Measurements from ENCODE around the gene APRT.

Gene APRT

GRCh38 chr16:88818575-88818874, 6.8 kb upstream of the APRT start:
- TF ChIP-seq POLR2A (IDR thresholded peaks at IDR 0.05; ENCODE audit: low read depth, low read length) = no peak
- no peak for TF ChIP-seq POLR2AphosphoS5 (IDR thresholded peaks at IDR 0.05; ENCODE audit: low read depth, low read length)
- TF ChIP-seq TAF1 (IDR thresholded peaks at IDR 0.05; ENCODE audit: borderline replicate concordance, low read depth, low read length) = no peak
- DNase-seq (ENCODE audit: insufficient read length) (no peak), FAIRE-seq (no peak)

DNA sequence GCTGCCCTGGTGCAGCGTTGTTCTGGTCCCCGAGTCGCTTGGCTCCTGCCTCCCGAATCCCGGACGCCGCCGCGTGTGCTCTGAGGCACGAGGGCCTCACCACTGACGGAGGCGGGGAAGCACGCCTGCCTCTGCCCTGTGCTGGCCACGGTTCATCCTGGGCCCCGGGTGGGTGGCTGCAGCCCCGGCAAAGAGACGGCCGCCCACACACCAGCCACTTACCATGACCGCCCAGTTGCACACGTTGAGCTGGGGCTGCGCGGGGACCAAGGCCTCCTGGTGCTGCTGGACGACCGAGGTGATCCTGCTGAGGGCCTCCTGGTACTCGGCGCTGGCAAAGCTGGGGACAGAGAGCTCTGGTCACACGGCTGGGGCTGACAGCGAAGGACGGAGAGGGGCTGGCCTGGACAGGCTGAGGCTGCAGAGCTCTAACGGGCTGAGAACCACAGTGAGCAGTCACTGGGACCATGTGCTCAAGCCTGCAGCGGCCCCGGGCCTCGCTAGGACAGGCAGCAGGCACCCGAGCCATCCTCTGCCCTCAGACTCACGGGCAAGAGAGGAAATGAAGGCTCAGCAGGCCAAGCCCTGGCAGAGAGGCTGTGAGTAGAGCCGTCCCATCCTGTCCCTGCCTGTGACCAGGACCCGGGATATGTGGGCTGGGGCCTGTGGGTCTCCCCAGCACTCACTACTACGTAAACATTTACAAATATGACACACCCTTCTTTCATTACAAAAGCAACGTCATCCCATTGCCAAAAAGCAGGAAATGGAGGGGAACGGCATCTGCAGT, 6.3 kb upstream of the APRT start:
- TF ChIP-seq TAF1 (IDR thresholded peaks at IDR 0.05; ENCODE audit: borderline replicate concordance, low read depth, low read length) (no peak), POLR2A (IDR thresholded peaks at IDR 0.05; ENCODE audit: low read depth, low read length) (no peak), POLR2AphosphoS5 (IDR thresholded peaks at IDR 0.05; ENCODE audit: low read depth, low read length) (no peak)
- FAIRE-seq (no peak), DNase-seq (ENCODE audit: insufficient read length) (no peak)

DNA sequence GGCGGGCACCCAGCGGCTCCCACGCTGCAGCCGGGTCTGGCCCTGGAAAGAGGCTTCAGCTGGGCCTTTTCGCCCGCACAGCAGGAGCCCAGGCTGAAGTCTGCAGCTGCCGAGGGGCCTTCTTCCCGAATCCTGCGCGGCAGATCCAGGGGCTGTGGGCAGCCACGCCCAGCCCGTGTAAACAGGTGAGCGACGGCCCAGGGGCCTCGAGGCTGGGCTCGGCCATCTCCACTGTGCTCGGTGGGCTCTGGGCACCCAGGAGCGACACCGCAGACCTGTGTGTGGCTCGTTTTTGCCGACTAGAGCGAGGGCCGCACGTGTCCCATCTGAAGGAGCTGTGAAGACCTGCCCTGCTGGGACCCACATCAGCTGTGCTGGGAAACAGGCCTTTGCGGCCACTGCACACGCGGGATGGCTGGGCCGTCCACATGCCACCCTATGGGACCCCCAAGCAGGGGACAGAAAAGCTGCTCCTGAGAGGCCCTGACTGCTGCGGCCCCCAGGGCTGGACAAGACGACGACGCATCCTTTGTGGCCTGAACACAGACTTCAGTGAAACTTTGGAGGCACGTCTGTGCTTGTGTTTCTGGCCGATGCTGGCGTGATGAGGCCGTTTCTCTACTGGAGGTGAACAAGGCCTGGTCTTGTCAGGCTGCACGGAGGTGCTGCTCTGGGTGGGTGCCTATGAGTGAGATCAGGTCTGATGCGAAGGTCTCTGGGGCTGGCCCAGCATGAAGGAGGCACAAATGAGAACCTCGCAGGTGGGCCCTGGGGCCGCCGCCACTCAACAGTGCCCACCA, 5.2 kb upstream of the APRT start:
- DNase-seq (ENCODE audit: insufficient read length) = no peak
- TF ChIP-seq TAF1 (IDR thresholded peaks at IDR 0.05; ENCODE audit: borderline replicate concordance, low read depth, low read length) (no peak), POLR2AphosphoS5 (IDR thresholded peaks at IDR 0.05; ENCODE audit: low read depth, low read length) (no peak), POLR2A (IDR thresholded peaks at IDR 0.05; ENCODE audit: low read depth, low read length) (no peak)
- FAIRE-seq = no peak

DNA sequence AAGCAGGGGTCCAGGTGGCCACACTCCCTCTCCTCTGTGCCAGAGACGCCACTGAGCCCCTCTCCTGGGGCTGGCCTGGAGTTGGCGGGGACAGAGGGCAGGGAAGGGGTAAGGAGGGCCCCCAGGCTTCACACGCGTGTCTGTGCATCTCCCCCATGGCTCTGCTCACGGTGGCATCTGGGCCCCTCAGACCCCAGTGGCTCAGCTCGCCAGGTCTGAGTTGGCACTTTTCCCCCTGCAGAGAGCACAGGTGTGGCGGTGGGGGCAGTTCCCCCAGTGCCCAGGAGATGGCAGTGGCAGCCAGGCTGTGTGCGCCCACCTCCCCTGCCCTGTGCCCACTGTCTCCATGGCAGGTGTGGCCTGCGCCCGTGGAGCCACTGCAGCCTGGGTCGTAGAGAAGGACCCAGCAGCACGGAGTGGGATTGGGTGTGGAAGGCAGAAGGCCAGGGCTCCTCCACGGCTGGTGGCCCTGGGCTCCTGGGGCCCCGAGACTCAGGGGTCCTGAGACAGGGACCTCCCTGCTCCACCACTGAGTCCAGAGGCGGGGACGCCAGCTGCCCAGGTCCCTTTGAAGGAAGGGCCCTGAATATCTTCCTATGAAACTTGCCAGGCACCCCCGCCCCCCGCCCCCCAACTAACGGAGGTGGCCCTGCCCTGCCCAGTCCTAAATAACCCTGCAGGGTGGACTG, 4.3 kb upstream of the APRT start:
- peak; percentile 56 for DNase-seq (ENCODE audit: insufficient read length)
- peak; percentile 48 for FAIRE-seq

GRCh38 chr16:88815227-88815626, 3.5 kb upstream of the APRT start:
- DNase-seq (ENCODE audit: insufficient read length) = no peak
- TF ChIP-seq TAF1 (IDR thresholded peaks at IDR 0.05; ENCODE audit: borderline replicate concordance, low read depth, low read length) (no peak), POLR2A (IDR thresholded peaks at IDR 0.05; ENCODE audit: low read depth, low read length) (no peak), POLR2AphosphoS5 (IDR thresholded peaks at IDR 0.05; ENCODE audit: low read depth, low read length) (no peak)
- no peak for FAIRE-seq

More for the DNA sequence above, 4.3 kb upstream of the APRT start:
- TF ChIP-seq POLR2AphosphoS5 (IDR thresholded peaks at IDR 0.05; ENCODE audit: low read depth, low read length) (no peak), POLR2A (IDR thresholded peaks at IDR 0.05; ENCODE audit: low read depth, low read length) (no peak), TAF1 (IDR thresholded peaks at IDR 0.05; ENCODE audit: borderline replicate concordance, low read depth, low read length) (no peak)

DNA sequence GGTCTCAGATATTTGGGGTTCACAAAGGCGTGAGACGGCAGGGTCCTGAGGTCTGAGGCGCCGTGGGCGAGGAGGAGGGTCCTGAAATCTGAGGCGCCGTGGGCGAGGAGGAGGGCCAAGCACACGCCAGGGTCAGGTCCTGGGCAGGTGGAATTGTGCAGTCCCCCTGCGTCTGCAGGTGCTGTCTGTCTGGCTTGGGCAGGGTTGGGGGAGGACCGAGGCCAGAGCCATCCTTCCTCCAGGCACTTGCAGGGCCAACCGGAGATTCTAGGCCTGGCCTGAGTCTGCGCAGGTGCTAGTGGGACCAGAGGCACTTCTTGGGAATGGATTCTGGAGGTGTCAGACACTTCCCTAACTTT, 2.4 kb upstream of the APRT start:
- no peak for FAIRE-seq

DNA sequence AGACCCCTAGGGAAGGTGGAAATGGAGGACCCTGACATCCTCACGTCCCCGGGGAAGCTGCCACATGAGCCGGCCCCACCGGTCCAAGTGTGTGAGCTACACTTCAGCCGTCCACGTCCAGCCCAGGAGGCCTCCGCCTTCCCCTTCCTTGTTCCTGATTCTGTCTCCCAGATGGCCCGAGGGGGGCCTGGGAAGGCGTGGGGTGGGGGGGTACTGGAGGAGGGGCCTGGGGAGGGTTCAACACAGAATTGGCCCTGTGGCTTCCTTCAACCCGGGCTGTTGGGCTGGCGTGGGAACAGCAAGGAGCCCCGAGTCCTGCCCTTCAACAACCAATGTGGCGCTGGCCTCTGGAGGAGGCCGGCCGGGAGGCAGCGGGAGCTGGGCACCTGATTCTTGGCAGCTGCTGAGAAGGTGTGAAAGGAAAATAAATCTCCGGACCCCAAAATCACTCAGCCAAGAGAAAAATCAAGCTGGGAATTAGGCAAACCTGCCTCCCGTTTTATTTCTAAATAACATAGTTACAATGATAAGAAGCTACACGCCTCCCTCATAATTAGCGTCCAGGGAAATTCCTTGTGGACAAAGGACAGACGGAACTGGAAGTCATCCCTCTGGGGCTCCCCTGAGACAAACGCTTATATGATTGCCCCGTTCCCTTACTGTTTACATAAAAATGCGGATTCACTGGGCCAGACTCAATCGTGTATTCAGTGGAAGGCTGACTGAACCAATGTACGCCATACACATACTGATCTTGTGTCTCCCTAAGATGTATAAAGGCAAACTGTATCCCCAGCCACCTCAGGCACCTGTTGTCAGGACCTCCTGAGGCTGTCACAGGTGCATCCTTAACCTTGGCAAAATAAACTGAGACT, 1.8 kb upstream of the APRT start:
- TF ChIP-seq POLR2A (IDR thresholded peaks at IDR 0.05; ENCODE audit: low read depth, low read length) = no peak
- no peak for TF ChIP-seq POLR2AphosphoS5 (IDR thresholded peaks at IDR 0.05; ENCODE audit: low read depth, low read length)
- no peak for TF ChIP-seq TAF1 (IDR thresholded peaks at IDR 0.05; ENCODE audit: borderline replicate concordance, low read depth, low read length)
- DNase-seq (ENCODE audit: insufficient read length) (no peak), FAIRE-seq (no peak)

More for the DNA sequence above, 2.4 kb upstream of the APRT start:
- TF ChIP-seq POLR2AphosphoS5 (IDR thresholded peaks at IDR 0.05; ENCODE audit: low read depth, low read length) (no peak), TAF1 (IDR thresholded peaks at IDR 0.05; ENCODE audit: borderline replicate concordance, low read depth, low read length) (no peak), POLR2A (IDR thresholded peaks at IDR 0.05; ENCODE audit: low read depth, low read length) (no peak)
- no peak for DNase-seq (ENCODE audit: insufficient read length)

DNA sequence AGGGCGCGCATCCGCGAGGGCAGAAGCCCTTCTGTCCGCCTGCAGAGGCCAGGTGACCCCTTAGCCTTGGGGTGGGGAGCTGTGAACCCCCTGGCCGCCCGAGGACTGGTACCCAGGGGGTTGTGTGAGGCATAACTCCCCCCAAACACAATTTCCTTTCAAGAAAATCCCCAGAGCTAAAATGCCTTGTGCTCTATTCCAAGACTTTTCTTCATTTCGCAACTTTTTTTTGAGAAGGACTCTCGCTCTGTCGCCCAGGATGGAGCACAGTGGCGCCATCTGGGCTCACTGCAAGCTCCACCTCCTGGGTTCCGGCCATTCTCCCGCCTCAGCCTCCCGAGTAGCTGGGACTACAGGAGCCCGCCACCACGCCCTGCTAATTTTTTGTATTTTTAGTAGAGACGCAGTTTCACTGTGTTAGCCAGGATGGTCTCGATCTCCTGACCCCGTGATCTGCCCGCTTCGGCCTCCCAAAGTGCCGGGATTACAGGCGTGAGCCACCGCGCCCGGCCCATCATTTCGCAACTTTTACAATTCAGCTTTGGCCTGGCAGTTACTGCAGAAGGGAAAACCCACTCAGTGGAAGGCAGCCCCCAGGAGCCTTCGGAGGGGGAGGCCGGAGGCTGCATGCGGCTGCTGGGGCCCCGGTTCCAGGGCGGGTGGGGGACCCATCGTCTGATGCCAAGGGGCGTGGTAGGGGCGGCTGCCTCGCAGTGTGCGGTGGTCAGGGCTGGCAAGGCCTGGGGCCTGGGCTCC, 963 bp upstream of the APRT start:
- TF ChIP-seq TAF1 (IDR thresholded peaks at IDR 0.05; ENCODE audit: borderline replicate concordance, low read depth, low read length) = no peak
- no peak for TF ChIP-seq POLR2AphosphoS5 (IDR thresholded peaks at IDR 0.05; ENCODE audit: low read depth, low read length)
- no peak for TF ChIP-seq POLR2A (IDR thresholded peaks at IDR 0.05; ENCODE audit: low read depth, low read length)
- FAIRE-seq (no peak), DNase-seq (ENCODE audit: insufficient read length) (no peak)

DNA sequence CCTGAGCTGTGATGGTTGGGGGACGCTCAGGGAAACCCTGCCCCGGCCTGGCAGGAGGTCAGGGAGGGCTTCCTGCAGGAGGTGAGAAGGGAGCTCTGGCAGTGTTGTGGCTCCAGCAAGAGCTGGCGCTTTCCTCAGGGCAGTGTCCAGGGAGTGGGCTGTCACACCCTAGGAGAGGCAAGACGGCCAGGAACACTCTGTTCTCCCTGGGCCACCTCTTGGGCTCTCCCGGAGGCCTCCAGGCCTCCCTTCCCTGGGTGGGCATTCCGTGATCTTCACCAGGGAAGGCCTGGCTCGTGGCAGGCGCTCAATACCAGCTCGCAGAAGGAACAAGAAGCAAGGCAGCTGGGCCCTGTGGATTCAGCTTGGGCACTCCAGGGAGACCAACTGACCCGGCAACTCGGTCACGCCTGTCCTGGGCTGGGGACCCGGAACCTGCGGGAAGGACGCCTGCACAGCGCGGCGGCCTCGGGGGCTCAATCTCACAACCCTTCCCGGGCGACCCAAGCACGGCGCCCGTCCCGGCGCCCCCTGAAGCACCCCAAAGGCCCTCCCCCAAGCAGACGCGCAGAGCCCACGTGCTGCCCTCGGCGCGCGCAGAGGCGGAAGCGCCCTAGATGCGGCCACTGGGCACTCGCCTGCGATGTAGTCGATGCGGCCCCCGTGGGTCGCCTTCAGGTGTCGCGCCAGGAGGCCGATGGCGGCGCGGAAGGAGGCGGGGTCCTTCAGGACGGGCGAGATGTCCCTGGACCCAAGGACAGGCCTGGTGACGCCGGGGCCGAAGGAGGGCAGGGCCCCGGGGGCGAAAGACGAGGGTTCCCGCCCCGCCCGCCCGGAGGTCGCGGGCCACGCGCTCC, 588 bp downstream of the APRT start:
- no peak for FAIRE-seq
- peak; percentile 85 for DNase-seq (ENCODE audit: insufficient read length)
- TF ChIP-seq TAF1 (IDR thresholded peaks at IDR 0.05; ENCODE audit: borderline replicate concordance, low read depth, low read length) = no peak
- no peak for TF ChIP-seq POLR2AphosphoS5 (IDR thresholded peaks at IDR 0.05; ENCODE audit: low read depth, low read length)
- TF ChIP-seq POLR2A (IDR thresholded peaks at IDR 0.05; ENCODE audit: low read depth, low read length) = peak; percentile 64; the same call in 1 of the 2 replicates
